Gastrocnemius medialis (tissue), 4 donors: ENCODE results near the gene CLMP.

ENCODE experiments used
- CTCF ChIP-seq, 5 experiments: fragments of 450-650 bp in 3 of 5; fragments of 200-600 bp in 2 of 5; sonication (generic) in 2 of 5; IDR thresholded peaks in 4 of 5; conservative IDR thresholded peaks in 1 of 5; 1 replicate in 4 of 5; 2 replicates in 1 of 5; pipeline ENCODE4 v1.5.1; 2016 to 2019; ENCODE audit warnings: antibody characterized with exemption in 5 of 5, mild to moderate bottlenecking in 3 of 5, moderate library complexity in 3 of 5
- POLR2A ChIP-seq, 2 donors: fragments of 450-650 bp; IDR thresholded peaks; one replicate each; pipeline ENCODE4 v1.6.1; 2017; ENCODE audit warnings: antibody characterized with exemption in 2 of 2, mild to moderate bottlenecking in 2 of 2, moderate library complexity in 2 of 2

GRCh38 chr11:123152951-123153350, 42.1 kb downstream of the CLMP start:
- TF ChIP-seq CTCF (IDR thresholded peaks at IDR 0.05 in 4 of 5, conservative IDR thresholded peaks at IDR 0.05 in 1 of 5) (no peak), POLR2A (IDR thresholded peaks at IDR 0.05) (no peak)
